Lower leg skin (tissue), 3 donors: ENCODE data around the gene SYT8.

Source experiments
- CTCF ChIP-seq, 3 donors: fragments of 450-650 bp; IDR thresholded peaks; one replicate each; pipeline ENCODE4 v1.5.1; 2016; ENCODE audit warnings: antibody characterized with exemption in 3 of 3, mild to moderate bottlenecking in 3 of 3, moderate library complexity in 2 of 3
- POLR2A ChIP-seq, 2 donors: fragments of 450-650 bp; IDR thresholded peaks; one replicate each; pipeline ENCODE4 v1.6.1; 2016 to 2017; ENCODE audit warnings: antibody characterized with exemption in 2 of 2, mild to moderate bottlenecking in 1 of 2, moderate library complexity in 1 of 2

- TF ChIP-seq CTCF (IDR thresholded peaks at IDR 0.05) (no peak), POLR2A (IDR thresholded peaks at IDR 0.05) (no peak)
These were observed 13.2 kb upstream of the SYT8 start for GRCh38 chr11:1821562-1821961.
